Hematopoietic multipotent progenitor cell (in vitro differentiated cells): Measurements from ENCODE around the gene RAB40C. TPM values are rescaled to one million over a fixed set of nuclear protein-coding genes. Genes with fewer than 3 reads are reported as not detected.

ENCODE experiments used
- DNase-seq, 3 donors: peaks; one replicate each; pipeline ENCODE4 v3.0.0-alpha.2; 2011 to 2015; ENCODE audit warnings: low read depth in 2 of 3, low spot score in 2 of 3
- total RNA-seq: library from RNA; depleted of rRNA; stranded (reverse); fragments of >200 nt; gene quantifications from one replicate; pipeline ENCODE4 v1.2.3, GENCODE V29; 2012

The RAB40C gene
- total RNA-seq, 1 donor: 33.4 TPM

DNA sequence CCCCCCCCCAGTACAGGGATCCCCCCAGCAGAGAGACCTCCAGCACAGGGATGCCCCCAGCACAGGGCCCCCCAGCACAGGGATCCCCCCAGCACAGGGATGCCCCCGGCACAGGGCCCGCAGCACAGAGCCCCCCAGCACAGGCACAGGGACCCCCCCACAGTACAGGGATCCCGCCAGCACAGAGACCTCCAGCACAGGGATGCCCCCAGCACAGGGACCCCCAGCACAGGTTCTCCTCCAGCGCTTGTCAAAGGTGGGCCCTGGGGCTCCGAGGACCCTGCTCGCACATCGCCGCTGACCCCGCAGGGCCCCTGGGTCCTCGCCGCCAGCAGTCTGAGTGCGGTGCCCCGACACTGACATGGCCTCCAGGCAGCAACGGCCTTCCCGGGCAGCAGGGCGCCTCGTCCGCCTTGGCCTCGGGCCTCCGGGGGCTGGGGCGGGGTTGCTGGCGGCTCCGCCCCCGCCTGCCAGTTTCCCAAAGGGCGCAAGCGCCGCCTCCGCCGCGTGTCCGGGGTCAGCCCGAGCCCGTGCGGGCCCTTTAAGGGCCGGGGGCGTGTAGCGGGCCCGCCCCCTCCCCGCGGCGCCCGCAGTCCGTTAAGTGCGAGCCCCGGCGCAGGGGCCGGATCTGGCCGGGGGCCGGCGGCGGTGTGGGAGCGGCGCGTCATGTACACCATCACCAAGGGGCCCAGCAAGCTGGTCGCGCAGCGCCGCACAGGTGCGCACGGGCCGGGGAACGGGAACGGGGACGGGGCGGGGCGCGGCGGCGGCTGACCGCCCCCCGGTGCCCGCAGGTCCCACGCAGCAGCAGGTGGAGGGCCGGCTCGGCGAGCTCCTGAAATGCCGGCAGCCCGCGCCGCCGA is 51.7 kb downstream of the RAB40C start, which contains the start of gene MCRIP2:
MCRIP2 (plus strand) TSS at position 503 of the 863 bp plus-strand sequence; CDS start at position 667, 164 bp downstream.
- DNase-seq: peak in 2 of 3 donors; percentile 53 to 57

DNA sequence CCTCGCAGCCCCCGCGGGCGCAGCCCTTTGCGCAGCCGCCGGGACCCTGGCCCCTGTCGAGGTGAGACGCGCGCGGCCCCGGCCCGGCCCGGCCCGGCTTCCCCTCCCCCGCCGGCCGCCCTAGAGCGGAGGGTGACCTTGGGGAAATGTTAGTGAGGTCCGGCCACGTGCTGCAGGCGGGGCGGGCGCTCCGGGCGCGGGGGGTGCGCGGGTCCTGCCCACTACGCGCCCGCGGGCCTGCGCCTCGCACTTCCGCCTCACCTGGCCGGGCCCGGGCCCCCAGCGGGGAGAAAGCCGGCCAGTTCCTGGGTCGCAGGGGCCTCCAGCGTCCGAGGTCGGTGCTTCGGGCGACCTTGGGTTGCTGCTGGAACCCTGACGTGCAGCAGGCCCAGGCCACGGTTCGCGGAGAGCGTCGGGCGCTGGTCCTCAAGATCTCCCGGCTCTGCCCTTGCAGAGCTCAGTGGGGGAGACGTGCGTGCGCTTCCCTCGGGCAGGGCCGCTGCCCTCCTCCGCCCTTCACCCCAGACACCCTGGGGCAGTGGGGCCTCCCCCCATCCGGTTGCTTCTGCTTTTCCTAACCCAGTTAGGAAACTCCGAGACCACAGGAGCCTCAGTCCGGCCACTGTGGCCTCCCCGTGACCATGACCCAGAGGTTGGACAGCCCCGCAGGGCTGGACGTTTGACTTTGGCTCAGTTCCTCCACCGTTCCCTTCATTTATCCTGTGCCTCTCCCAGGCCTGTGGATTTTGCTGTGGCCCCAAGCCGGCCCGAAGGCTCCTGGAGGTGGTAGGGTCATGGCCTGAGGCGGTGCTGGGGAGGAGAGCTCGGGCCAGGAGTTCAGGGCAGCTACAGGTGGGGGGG is 52.6 kb downstream of the RAB40C start:
- DNase-seq: peak in 1 of 3 donors; percentile 13

DNA sequence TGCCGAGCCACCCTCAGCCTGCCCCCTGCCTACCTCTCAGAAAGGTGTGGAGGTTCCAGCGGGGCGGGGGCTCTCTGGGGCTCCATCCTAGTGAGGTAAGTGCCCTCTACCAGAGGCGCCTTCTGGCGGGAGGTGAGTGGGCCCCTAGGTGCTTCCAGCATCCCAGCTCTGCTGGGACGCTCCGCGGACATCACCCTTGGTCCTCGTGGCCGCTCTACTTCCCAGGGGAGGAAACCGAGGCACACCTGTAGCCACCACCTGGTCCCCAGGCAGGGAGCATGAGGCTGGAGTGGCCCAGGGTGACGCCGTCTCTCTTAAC is 53.1 kb downstream of the RAB40C start:
- DNase-seq: no peak

DNA sequence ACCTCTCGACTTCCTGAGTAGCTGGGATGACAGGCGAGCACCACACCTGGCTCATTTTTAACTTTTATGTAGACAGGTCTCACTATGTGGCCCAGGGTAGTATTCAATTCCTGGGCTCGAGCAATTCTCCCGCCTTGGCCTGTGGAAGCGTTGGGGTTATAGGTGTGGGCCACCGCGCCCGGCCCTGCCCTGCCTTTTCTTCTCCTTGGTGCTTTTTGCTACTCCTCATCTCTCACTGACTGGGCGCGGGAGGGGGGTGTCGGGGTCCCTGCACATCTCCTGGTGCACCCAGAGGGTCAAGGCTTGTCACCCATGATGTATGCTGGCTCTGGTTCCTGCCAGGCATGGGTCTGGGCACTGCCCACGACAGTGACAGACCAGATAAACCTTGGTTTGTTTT is 54.7 kb downstream of the RAB40C start:
- DNase-seq: no peak

DNA sequence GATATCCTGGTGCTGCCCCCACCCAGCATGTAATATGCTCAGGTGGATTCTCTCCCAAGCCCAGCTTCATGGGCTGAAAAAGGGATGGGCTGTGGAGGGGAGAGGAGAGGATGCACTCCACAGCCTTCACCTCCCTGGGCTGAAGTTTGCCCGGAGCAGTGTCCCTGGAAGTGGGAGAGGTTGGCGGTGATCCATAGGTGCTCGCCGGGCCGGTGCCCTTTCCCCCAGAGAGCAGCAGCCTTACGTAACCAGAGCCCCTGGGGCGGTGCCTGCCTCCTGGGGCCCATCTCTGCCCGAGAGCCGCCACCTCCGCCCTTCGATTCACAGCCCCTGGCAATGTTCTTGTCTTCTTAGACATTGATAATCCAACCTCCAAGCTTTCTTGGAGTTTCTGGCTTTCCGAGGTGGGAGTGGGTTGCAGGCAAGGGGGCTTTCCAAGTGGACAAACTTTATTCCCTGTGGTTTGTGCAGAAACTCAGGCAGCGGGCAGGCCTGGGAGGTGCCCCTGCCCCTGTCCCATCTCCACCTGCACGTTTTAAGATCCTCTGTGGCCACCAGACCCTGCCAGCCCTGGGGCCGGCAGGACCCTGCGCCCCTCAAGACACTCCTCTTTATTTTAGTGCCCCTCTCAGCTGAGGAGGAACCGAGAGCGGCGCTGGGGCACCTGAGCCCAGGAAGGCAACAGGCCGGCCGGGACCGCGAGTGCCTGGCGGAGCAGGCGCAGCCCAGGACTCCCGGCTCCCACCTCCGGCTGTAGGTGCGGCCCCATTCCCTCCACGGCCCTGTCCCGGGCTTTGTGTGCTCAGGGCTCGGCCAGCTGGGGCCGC is 56.2 kb downstream of the RAB40C start:
- DNase-seq: no peak

DNA sequence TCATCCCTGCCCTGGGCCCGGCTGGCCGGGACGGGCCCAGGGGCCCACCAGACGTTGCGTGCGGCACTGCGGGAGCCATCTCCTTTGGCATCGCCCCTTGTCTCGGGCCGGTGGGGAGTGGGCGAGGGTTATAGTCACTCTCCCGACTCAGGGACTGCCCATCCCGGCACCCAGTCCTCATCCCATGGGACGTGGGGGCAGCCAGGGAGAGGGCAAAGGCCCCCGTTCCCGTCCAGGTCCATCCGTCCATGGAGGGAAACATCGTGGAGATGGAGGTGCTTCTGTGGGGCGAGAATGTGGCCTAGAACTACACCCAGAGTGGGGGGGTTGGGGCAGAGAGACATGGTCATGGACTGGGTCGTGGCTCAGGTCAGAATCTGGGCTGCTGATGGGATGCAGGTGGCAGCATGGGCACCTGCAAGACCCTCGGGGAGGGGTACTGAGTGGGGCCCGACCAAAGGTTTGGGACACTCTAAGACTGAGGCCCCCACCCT is 56.9 kb downstream of the RAB40C start:
- no peak for DNase-seq

DNA sequence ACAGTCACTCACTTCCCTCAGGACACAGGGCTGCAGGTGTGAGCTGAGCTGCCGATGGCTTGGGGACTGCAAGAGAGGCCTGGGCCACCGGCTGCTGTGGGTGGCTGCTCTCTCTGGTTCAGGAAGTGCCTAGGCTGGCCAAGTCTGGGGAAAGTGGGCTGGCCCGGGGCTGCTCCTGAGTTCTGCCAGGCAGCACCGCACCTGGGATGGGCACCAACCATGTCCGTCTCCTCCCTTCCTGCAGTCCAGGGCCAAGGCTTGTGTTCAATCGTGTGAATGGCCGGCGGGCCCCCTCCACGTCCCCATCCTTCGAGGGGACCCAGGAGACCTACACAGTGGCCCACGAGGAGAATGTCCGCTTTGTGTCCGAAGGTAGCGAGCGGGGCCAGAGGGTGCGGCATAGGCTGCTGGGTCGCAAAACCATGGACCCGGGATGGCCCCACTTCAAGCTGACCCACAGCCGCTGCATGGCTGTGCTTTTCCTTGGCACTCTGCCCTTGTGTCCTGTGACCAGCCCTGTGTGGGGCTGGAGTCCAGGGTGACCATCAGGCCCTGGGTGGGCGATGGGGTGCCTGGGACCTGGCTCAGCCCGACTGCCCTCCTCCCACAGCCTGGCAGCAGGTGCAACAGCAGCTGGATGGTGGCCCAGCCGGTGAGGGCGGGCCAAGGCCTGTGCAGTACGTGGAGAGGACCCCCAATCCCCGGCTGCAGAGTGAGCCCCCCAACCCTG is 57.5 kb downstream of the RAB40C start:
- no peak for DNase-seq

DNA sequence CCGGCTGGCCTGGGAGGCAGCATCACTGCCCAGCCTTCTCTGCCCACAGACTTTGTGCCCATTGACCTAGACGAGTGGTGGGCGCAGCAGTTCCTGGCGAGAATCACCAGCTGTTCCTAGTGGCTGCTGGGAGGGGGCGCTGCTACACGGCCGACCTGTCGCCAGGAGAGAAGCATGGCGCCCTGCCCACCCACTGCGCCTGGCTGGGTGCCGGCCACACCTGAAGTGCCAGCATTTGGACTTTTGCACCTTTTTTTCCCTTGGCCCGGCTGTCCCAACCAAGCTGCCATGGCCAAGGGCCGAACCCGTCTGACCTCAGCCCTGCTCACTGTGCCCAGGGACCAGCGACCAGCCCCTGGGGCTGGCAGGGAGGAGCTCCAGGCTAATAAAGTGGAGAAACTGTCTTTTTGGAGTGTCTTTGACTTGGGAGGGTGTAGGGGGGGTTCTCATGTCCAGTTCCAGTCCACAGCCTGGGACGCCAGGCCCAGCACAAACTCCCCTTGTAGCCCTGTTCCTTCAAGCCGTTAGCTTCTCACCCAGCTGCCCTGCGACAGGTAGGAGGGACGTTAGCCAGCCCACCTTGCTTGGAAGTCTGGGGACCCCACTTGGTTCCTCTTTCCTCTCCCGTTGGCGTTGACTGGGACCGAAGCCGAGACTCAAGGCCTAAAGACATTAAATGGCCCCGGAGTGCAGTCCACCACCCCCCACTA is 58.4 kb downstream of the RAB40C start:
- peak in 1 of 3 donors; percentile 52 for DNase-seq

DNA sequence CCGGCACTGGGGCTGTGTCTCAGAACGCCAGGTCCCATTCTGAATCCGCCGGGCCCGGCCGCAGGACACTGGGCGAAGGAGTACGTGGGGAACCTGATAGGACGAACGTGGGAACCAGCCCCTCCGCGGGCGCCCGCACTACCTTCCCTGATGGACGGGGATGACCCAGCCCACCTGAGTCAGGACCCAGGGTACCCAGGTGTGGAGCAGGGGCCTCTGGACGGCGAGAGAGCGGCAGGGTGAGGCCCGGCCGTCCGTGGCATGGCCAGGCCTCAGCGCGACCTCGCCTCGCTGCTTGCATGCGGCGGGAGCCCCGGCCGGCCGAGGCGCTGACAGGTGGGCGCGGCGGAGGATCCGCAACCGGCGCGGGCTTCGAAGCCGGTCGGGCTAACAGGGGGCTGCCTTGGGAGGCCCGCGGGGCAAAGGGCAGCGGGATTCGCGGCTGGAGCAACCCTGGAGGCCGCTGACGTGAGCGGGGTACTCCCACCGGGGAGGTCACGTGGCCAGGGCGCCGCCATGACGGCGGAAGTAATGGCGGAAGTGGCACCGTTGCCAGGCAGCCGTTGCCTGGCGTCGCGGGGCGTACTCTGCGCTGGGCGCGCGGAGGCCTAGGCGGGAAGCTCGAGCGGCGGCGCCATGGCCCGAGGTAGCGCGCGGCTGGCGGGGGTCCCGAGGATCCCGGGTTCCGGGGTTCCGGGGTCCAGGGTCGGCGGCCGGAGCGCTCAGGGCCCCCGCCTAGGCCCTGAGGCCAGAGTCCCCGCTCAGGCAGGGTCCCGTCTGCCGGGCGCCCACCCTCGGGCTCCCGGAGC is 59.1 kb downstream of the RAB40C start, which contains the start of gene WDR90:
WDR90 (plus strand) TSS at position 585 of the 809 bp plus-strand sequence; CDS start at position 637, 52 bp downstream.
- peak; percentile 80 to 93 (median 89) for DNase-seq

DNA sequence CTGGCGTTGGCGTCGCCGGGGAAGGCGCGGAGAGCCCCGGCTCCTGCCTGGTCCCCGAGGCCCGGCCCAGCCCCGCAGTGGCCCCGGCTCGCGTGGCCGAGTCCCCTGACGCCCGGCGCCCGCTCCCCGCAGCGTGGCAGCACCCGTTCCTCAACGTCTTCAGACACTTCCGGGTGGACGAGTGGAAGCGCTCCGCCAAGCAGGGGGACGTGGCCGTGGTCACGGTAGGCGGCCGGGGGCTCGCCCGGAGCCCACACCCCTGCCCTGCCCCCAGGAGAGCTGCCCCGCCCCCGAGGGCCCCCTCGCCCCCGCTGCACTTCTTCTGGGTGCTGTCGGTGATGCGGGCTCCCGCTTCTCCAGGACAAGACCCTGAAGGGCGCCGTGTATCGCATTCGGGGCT is 59.8 kb downstream of the RAB40C start:
- no peak for DNase-seq

DNA sequence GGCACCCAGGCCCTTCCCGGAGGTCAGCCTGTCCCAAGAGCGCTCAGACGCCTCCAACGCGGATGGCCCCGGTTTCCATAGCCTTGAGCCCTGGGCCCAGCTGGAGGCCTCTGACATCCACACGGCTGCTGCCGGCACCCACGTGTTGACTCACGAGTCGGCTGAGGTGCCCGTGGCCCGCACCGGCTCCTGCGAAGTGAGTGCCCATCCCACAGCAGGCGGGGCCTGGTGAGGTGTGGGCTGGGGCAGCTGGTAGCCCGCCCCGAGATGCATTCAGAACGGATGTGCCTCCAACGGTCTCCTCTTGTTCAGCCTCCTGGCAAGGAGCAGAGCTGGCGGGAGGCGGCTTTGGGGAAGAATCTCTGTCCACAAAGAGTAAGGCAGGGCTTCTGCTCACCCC is 62.0 kb downstream of the RAB40C start:
- no peak for DNase-seq

DNA sequence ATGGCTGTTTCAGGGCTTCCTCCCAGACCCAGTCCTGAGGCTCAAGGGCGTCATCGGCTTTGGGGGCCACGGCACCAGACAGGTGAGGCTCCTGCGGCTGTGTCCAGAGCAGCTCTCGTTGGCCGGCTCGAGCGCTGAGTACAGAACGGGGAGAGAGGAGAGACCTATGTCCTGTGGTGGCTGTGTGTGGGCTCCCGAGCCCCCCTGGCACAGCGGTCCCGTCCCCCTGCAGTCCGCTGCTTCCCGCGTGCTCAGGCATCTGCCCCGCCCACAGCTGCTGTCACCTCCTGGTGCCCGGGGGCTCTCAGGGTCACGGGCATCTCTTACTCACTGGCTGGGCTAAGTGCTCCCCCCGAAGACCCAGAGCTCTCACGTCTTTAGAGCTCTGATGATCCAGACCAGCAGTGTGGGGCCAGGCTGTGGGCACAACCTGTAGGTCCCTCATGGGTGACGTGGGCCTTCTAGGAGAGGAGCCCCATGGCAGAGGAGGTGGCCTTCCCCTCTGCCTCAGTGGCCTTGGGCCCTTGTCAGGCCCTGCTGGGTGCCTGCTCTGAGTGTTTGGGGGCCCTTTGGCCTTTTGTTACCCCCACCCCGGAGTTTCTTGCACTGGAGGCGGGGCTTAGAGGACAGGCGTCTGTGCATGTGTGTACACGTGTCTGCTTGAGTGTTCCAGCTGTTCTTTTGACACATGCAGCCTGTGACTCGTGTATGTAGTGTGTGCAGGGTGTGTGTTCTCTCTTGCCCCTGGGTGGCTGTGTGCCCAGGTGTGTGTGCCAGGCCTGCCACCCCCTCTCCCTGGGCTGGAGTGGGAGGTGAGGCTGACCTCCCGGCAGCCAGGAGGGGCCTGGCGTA is 62.8 kb downstream of the RAB40C start:
- DNase-seq: no peak

DNA sequence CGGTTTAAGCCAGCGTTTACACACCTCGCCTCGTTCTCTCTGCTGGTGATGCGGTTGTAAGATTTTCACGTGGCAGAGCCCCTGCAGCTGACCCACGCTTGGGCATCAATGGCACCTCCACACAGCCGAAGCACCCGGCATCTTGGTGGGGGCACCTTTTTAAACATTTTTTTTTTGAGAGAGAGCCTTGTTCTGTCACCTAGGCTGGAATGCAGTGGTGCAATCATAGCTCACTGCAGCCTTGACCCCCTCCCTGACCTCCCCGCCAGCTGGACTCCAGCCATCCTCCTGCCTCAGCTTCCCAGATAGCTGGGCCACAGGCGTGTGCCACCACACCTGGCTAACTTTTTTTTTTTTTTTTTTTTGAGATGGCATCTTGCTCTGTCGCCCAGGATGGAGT is 64.2 kb downstream of the RAB40C start:
- no peak for DNase-seq

DNA sequence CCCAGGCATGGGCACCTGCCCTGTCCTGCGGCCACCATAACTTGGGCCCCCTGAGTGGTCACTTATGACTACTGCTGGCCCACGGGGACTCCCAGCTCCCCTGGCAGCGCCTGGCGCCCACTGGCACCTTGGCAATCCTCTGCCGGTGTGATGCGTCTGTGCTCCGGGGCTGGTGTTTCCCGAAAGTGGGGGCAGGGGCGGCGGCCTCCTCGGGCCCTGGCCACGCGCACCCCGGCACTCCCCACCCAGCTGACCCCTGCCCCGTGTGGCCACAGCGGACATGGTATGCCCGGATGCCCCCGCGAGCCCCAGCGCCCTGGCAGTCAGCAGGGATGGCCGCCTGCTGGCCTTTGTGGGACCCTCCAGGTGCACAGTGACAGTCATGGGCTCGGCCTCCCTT is 67.6 kb downstream of the RAB40C start:
- no peak for DNase-seq

DNA sequence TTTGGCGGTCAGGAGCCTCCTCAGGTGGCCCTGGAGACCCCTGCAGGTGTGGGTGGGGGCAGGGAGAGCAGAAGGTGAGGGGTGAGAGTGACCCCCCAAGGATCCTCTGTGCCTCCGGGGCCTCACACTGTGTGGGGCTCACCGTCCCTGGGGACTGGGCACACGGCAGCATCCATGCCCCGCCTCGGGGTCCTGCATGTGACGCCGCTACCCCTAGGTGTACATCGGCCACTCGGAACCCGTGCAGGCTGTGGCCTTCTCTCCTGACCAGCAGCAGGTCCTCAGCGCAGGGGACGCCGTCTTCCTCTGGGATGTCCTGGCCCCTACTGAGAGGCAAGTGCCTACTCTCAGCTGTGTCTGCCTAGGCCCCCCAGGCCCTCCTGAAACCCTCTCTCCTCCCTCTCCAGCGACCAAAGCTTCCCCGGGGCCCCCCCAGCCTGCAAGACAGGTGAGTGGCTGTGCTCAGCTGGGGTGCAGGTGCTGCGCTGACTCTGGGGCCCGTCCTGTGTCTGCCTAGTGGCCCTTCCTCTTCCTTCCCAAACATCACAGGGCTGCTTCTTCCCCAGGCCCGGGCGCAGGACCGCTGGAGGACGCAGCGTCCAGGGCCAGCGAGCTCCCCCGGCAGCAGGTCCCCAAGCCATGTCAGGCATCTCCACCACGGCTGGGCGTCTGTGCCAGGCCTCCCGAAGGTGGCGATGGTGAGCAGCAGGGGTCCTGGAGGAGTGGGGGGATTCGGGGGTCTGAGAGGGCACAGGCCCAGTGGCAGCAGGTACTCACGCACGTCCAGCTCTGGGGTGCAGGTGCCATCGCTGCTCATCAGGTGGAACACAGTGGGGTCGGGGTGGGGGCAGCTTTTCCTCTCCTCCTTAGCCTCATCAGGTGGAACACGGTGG is 69.1 kb downstream of the RAB40C start:
- DNase-seq: no peak

DNA sequence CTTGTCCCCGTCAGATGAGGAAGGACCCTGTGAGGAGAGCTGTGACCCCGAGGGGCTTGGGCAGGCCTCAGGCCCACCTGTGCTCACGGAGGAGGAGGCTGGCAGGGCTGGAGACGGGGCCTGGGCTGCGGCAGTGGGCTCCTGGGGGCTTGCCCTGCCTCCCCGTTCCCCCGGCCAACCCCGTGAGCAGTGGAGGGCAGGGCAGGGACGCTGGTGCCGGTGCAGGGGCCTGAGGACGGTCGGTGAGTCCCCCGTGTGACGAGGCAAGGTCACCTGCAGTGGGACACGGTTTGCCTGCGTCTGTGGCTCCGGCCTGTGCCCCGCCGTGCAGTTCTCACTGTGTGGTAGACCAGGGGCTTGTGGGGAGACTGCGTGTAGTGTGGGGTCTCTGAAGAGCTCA is 69.8 kb downstream of the RAB40C start:
- no peak for DNase-seq

DNA sequence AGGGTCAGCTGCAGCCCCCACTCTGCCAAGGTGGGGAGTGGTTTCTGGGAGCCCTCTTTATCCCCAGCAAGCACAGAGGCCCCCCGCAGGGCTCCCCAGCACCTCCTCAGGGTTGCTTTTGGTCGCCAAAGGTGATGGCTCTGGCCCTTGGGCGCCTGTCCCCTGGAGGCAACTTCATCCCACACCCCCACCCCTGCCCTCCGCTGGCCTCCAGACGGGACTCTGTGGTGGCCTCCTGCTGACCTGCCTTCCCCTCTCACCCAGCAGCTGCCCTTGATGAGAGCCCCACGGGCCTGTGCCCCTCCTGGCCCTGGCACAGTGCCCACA is 70.2 kb downstream of the RAB40C start:
- no peak for DNase-seq
